IPS DF 6.9 (cell line): ENCODE data around the gene BMPR2.
A peak's percentile ranks its signal among the peaks of the same experiment; 100 is the strongest.

Source experiments
- DNase-seq: peaks from one replicate; pipeline ENCODE4 v3.0.0-alpha.2; 2013; ENCODE audit warnings: low read depth, low spot score
- H3K27ac ChIP-seq: one replicate; pipeline ENCODE4 v1.5.1; 2013; ENCODE audit warnings: low read length, control low read depth
- H3K27me3 ChIP-seq: 2 replicates; pipeline ENCODE4 v1.6.1; 2013; ENCODE audit warnings: mild to moderate bottlenecking, low read length; ENCODE audit not compliant: control insufficient read depth, insufficient read depth
- H3K36me3 ChIP-seq: 2 replicates; pipeline ENCODE4 v1.6.1; 2013; ENCODE audit warnings: low read length; ENCODE audit not compliant: control insufficient read depth, insufficient read depth
- H3K4me1 ChIP-seq: 2 replicates; pipeline ENCODE4 v1.6.1; 2013; ENCODE audit warnings: low read length; ENCODE audit not compliant: control insufficient read depth, insufficient read depth
- H3K4me3 ChIP-seq: 2 replicates; pipeline ENCODE4 v1.5.1; 2013; ENCODE audit warnings: mild to moderate bottlenecking, low read length
- H3K9me3 ChIP-seq: 2 replicates; pipeline ENCODE4 v1.6.1; 2013; ENCODE audit warnings: low read length, inconsistent platforms; ENCODE audit not compliant: control insufficient read depth, insufficient read depth
- WGBS: extraction: QIAGEN DNeasy Blood & Tissue Kit; methylation state at CpG from one replicate; pipeline ENCODE4 v1.1.7; 2013; ENCODE audit warnings: mixed read lengths, missing lambda C conversion rate; ENCODE audit not compliant: insufficient read length, insufficient coverage; 5-methylcytosine and 5-hydroxymethylcytosine counted together

Gene BMPR2

DNA sequence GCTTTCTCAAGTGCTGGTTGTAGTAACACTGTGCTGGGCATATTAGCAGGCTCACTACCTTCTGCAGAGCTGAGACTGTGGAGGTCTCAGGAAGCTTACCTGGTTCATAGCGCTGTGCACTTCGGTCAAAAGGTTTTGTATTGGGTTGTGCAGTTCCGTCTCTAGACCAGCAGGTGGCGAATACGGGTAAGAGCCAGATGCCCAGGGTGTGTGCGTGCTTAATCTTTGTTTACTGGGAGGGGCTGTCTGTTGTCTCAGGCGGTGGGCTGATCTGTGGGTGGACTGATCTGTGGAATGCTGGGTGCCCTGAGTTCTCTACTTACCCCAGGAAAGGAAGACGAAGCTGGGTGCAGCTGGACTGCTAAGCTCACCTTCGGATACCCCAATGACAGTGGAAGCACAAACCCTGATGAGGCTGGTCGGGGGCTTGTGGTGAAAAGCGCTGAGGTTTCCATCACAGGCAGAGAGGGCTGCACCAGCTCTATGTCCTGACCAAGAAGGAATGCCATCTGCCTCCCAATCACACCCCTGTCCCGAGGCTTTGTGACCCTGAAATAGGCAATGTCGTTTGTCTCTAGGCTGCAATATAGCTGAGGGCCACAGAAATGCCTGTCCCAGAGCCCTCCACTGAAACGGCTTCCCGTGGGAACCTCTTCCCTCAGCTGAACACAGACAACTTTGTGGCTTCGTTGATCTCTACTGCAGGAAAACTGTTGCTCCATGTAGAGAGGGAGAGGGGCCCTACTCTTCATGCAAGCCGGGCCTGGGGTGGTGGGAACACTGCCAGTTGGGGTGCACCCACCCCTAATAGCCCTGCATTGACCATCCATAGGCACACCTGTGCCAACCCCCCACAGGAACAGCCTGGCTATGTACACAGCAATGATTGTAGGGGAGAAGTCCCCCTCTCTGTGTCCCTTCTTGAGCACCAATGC is 212.8 kb downstream of the BMPR2 start:
- no peak overlapping the region for H3K27ac ChIP-seq
- no peaks in the 10 kb centered on the region for H3K36me3 ChIP-seq
- no peaks in the 10 kb centered on the region for H3K9me3 ChIP-seq
- DNase-seq, result peak; percentile 75
- no peak overlapping the region for H3K4me3 ChIP-seq
- no CpG with 5 or more reads among the region's 17 CpGs for WGBS
- no peaks in the 10 kb centered on the region for H3K4me1 ChIP-seq
- H3K27me3 ChIP-seq, result no peaks in the 10 kb centered on the region

DNA sequence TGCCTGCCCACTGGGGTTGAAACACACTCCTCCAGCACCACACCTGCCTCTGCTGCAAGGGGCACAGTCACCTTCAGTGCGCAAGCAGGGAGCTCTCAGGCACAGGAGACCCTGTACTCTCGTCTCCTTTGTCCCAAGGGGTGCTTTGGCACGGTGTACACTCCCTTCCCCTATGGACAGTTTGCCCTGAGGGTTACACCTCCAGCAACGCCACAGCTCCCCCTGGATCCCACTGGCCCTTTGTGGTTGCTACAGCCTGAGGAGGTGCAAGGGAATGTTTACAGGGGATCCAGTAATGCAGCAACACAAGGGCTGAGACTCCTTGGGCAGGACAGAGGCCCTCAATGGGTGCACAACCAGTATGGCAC is 213.4 kb downstream of the BMPR2 start:
- no peaks in the 10 kb centered on the region for H3K36me3 ChIP-seq
- H3K4me3 ChIP-seq, result no peak overlapping the region
- no CpG with 5 or more reads among the region's 4 CpGs for WGBS
- H3K9me3 ChIP-seq, result no peaks in the 10 kb centered on the region
- no peaks in the 10 kb centered on the region for H3K4me1 ChIP-seq
- H3K27ac ChIP-seq, result no peak overlapping the region
- H3K27me3 ChIP-seq, result no peaks in the 10 kb centered on the region
- no peak for DNase-seq

DNA sequence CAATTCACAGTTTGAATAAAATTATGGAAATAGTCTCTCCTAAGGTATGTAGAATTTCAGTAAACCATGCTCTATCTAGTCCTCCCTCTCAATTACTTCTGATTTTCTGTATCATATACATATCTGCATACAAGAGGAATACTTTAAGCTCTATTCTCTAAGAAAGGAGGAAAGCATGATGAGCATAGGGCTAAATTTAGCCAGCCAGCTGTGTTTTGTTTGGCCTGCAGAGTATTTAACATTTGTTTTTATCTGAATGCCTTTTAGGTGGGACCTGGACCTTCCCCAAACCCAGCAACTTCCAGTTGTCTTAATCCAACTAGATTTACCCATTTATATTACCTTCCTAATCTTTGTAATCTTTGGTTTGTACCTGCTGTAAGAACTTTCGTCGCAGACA is 216.4 kb downstream of the BMPR2 start:
- no peak for DNase-seq
- no peaks in the 10 kb centered on the region for H3K4me1 ChIP-seq
- no peak overlapping the region for H3K4me3 ChIP-seq
- H3K27me3 ChIP-seq, result no peaks in the 10 kb centered on the region
- H3K27ac ChIP-seq, result no peak overlapping the region
- H3K36me3 ChIP-seq, result no peaks in the 10 kb centered on the region
- no peaks in the 10 kb centered on the region for H3K9me3 ChIP-seq
- WGBS, result no CpG with 5 or more reads among the region's 2 CpGs

DNA sequence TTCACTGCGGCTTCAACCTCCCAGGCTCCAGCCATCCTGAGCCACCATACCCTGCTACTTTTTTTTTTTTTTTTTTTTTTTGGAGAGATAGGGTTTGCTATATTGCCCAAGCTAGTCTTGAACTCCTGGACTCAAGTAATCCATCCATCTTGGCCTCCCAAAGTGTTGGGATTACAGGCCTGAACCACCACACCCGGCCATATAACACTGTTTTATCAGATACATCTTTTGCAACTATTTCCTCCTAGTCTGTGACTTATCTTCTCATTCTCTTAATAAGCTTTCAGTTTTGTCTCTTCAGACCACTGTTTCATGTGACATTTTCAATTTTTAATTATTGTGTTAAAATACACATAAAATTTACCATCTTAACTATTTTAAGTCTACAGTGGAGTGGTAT is 223.0 kb downstream of the BMPR2 start:
- H3K4me3 ChIP-seq, result no peak overlapping the region
- no peaks in the 10 kb centered on the region for H3K36me3 ChIP-seq
- H3K27me3 ChIP-seq, result no peaks in the 10 kb centered on the region
- no peak overlapping the region for H3K27ac ChIP-seq
- no CpG with 5 or more reads among the region's 2 CpGs for WGBS
- H3K4me1 ChIP-seq, result no peaks in the 10 kb centered on the region
- no peak for DNase-seq
- no peaks in the 10 kb centered on the region for H3K9me3 ChIP-seq

DNA sequence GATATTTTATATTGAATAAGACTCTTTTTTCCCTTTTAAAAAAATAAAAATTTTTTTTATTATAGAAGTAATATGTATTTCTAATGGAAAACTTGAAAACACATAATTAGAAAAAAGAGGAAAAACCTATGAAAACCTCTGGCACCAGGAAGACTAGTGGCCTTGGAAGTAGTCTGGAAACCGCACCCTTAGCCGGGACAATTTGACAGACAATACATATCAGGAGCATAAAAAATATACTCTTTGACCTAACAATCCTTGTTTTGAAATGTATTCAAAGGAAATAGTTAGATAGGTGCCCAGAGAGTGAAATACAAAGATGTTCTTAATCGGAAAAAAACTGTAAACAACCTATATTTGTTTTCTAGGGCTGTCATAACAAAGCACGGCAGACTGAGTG is 223.8 kb downstream of the BMPR2 start:
- Histone ChIP-seq H3K4me1 (no peaks in the 10 kb centered on the region), H3K27ac (no peak overlapping the region), H3K27me3 (no peaks in the 10 kb centered on the region), H3K36me3 (no peaks in the 10 kb centered on the region), H3K9me3 (no peaks in the 10 kb centered on the region), H3K4me3 (no peak overlapping the region)
- no peak for DNase-seq
- WGBS, result no CpG with 5 or more reads among the region's 4 CpGs

DNA sequence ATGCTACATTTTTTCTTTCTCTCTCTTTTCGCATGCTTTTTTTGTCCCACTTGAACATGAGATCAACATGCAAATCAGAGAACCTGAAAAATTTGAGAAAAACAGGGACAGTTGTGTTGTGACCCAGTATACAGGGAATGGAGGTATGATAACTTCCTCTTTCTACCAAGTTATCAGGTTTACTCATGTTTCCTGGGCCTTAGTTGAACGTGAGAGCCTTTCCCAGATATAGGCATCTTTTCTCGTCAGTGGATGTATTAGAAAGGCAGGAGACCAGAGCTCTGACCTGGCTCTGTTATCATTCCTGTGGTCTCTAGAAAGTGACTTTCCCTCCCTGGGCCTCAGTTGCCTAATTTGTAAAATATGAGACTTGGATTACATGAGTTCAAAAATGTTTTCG is 228.6 kb downstream of the BMPR2 start:
- no peak for DNase-seq
- Histone ChIP-seq H3K27ac (no peak overlapping the region), H3K4me1 (no peaks in the 10 kb centered on the region), H3K36me3 (no peaks in the 10 kb centered on the region), H3K4me3 (no peak overlapping the region), H3K27me3 (no peaks in the 10 kb centered on the region), H3K9me3 (no peaks in the 10 kb centered on the region)
- WGBS, result no CpG with 5 or more reads among the region's 4 CpGs

DNA sequence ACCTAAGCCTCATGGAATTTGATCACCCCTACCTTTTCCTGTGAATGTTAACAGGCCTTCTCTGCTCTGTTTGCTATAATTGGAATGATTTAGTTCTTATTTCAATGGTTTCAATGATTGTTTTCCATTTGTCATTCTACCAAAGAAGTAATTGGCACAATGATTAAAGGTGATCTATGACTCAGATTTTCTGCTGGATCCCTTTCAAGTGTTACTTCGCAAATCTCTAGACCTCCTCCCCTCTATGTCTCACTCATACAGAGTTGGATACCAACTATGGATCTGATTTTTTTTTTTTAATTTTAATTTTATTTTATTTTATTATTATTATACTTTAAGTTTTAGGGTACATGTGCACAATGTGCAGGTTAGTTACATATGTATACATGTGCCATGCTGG is 229.0 kb downstream of the BMPR2 start:
- H3K27ac ChIP-seq, result no peak overlapping the region
- no peaks in the 10 kb centered on the region for H3K36me3 ChIP-seq
- H3K9me3 ChIP-seq, result no peaks in the 10 kb centered on the region
- H3K4me3 ChIP-seq, result no peak overlapping the region
- no peak for DNase-seq
- no CpG with 5 or more reads among the region's 1 CpG for WGBS
- H3K27me3 ChIP-seq, result no peaks in the 10 kb centered on the region
- no peaks in the 10 kb centered on the region for H3K4me1 ChIP-seq

DNA sequence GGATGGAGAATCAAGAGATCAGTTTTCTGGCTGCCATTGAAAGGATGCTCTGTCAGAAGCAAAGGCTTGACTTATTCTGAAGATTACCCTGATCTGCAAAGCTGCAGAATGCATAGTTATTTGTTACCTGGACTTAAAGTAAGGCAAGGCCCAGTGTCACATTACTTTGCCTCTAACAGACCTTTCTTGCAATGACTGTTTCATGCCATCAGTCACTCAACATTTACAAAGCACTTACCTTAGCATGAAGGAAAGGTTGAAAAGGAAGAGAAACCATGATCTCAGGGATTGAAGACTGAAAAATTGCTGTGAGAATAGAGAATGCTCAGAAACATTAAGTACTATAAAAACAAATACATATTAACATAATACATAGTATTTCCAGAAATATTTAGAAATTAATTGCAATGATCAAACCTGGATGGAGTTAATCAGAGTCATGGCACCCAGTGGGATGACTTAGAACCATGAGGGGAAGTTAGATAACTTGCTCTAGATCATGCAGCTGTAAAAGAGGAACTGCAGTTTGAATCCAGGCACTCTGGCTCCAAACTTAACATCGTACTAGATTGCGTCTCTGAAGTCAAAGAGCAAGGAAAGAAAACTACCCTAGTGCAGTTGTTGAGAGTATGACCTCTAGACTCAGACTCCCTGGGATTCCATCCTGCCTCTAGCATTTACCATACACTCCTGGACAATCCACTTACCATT is 232.2 kb downstream of the BMPR2 start:
- no peak for DNase-seq
- H3K4me1 ChIP-seq, result no peaks in the 10 kb centered on the region
- H3K27ac ChIP-seq, result no peak overlapping the region
- no peaks in the 10 kb centered on the region for H3K36me3 ChIP-seq
- H3K9me3 ChIP-seq, result no peaks in the 10 kb centered on the region
- H3K4me3 ChIP-seq, result no peak overlapping the region
- H3K27me3 ChIP-seq, result no peaks in the 10 kb centered on the region
- WGBS, result no CpG with 5 or more reads among the region's 2 CpGs

DNA sequence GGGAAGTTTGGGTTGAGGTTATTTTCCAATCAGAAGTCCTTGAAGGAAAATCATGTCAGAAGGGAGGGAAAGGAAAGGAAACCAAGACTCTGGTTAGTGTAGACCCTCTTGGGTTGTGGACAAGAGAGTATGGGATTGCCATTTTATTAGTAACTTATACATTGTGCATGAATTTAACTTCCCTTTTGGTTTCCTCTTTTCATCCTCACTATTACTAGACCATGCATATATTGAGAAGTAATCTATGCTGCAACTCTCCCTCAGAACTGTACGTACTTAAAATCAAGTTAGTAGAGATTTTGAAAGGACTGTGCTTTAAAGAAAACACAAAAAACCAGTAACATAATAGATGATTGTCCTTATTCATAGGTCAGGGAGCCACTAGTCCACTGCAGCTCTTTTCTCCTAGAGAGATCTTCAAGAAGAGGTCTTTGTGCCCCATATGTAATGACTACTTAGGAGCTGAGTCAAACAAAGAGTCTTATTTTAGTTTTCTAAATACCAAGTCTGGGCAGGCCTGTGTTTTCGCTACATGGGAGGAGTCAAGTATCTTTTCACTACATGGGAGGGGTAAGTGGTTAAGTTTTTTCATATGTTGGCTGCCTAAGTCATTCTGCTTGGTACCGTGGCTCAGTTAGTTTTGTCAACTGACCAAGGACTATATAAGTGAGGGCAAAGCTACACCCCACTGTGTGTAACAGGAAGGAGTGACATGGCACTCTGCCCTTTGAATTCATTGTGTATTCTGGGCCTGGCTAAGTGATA is 233.4 kb downstream of the BMPR2 start:
- no peaks in the 10 kb centered on the region for H3K27me3 ChIP-seq
- H3K36me3 ChIP-seq, result no peaks in the 10 kb centered on the region
- no peak overlapping the region for H3K4me3 ChIP-seq
- whole genome bisulfite sequencing, result no CpG with 5 or more reads among the region's 3 CpGs
- no peak overlapping the region for H3K27ac ChIP-seq
- H3K4me1 ChIP-seq, result no peaks in the 10 kb centered on the region
- no peak for DNase-seq
- H3K9me3 ChIP-seq, result no peaks in the 10 kb centered on the region

DNA sequence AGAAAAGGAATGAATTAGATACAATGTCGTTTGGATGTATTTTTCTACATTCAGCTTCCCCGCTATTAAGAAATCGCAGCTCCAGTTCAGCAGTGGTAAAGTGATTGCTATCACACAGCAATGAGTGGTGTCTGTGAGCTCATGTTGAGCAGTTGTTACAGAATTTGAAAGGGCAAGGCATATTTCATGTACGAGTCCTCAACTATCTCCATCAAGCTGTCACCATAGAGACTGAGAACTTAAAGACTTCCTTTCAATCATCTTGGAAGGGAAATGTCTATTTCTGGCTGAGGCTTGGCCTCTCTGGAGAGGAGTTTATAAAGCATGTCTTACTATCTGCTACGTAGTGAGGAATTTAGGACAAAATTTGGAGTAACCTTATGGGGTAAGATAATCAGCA is 234.3 kb downstream of the BMPR2 start:
- Histone ChIP-seq H3K4me3 (no peak overlapping the region), H3K27me3 (no peaks in the 10 kb centered on the region), H3K36me3 (no peaks in the 10 kb centered on the region), H3K9me3 (no peaks in the 10 kb centered on the region), H3K4me1 (no peaks in the 10 kb centered on the region), H3K27ac (no peak overlapping the region)
- no CpG with 5 or more reads among the region's 5 CpGs for WGBS
- DNase-seq, result no peak
